Activated naive CD4-positive, alpha-beta T cell treated with anti-CD3 and anti-CD28 coated beads, Interleukin-2, amount 50 U/mL, for 24 hours (primary cell): Measurements from ENCODE around the gene RIMS1.

Experiments used
- H3K27ac Mint-ChIP-seq: one replicate; pipeline ENCODE4 v1.8.0; 2021; ENCODE audit warnings: mild to moderate bottlenecking, mixed read lengths
- H3K27me3 Mint-ChIP-seq: one replicate; pipeline ENCODE4 v1.8.0; 2021; ENCODE audit warnings: mixed read lengths
- H3K36me3 Mint-ChIP-seq: one replicate; pipeline ENCODE4 v1.8.0; 2021; ENCODE audit warnings: mixed read lengths
- H3K4me1 Mint-ChIP-seq: one replicate; pipeline ENCODE4 v1.8.0; 2021; ENCODE audit warnings: mixed read lengths
- H3K4me3 Mint-ChIP-seq: one replicate; pipeline ENCODE4 v1.8.0; 2021; ENCODE audit warnings: mild to moderate bottlenecking, mixed read lengths
- H3K9me3 Mint-ChIP-seq: one replicate; pipeline ENCODE4 v1.8.0; 2021; ENCODE audit warnings: mixed read lengths

RIMS1 gene

DNA sequence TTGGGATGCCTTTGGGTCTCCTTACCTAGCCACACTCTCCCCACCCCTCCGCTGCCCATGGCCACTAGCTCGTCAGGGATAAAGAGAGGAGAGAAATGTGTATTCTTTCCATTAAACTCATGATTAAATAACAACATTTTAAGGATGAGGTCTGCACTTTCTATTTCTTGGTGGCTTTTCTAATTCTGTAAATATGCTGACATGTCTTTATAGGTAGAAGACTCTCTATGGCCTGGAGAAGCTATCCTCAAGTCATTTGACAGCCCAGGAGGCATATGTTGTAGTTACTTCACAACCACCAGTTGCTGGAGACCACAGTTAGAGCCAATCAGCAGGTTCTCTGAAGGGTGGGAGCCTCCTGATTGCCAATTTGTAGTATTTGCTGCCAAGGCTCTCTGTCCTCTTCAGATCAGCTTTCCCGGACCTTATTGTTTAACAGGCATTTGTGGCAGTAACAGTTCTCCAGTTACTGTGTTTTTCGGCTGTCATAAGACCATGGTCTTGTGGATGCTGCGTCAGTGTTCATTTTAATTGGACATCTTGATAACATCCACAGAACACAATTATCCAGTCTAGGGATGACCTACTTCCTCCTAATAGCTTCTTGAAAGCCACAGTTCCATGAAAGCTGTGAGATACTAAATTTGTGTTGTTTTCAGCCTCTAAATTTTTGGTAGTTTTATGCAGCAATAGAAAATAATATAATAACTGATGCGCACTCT, 530.6 kb downstream of the RIMS1 start:
- H3K4me1 Mint-ChIP-seq, result no peaks in the 10 kb centered on the region
- H3K4me3 Mint-ChIP-seq, result no peak overlapping the region
- no peak overlapping the region for H3K27ac Mint-ChIP-seq
- no peaks in the 10 kb centered on the region for H3K9me3 Mint-ChIP-seq
- no peaks in the 10 kb centered on the region for H3K27me3 Mint-ChIP-seq
- no peaks in the 10 kb centered on the region for H3K36me3 Mint-ChIP-seq

DNA sequence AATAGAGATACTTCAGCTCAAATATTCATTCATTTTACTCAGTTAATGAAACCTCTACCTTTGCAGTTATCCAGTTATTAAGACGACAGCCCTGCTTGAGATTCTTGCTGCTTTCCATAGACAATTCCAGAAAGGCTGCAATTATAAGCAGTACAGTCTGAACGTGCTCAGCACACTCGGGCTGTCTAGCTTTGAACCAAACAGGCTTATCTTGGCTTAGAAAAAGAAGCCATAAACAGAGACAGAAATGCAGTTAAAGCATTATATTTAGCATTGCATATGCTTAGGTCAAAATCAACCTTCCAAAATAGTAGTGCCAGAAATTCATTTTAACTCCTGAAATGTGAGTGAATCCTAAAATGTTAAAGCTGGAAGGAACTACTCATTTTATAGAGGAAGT, 531.4 kb downstream of the RIMS1 start:
- no peaks in the 10 kb centered on the region for H3K36me3 Mint-ChIP-seq
- H3K4me3 Mint-ChIP-seq, result no peak overlapping the region
- H3K27me3 Mint-ChIP-seq, result no peaks in the 10 kb centered on the region
- no peaks in the 10 kb centered on the region for H3K9me3 Mint-ChIP-seq
- H3K27ac Mint-ChIP-seq, result no peak overlapping the region
- H3K4me1 Mint-ChIP-seq, result no peaks in the 10 kb centered on the region

DNA sequence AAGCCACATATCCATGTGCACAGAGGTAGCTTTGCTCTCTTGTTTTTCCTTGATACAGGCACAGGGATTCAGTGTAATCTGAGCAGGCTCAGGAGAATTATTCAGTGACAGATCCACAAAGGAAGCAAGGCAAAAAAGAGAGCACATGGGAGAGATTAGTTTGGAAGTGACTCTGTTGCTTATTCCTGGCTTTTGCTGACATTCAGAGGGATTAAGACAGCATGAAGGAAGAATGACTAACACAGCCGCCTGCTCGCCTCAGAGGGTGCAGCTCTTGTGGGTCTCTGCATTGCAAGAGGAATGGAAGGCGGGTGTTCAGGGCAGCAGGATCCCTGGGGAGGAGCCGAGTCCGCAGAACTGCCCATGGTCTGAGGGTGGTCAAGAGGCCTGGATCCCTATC, 532.1 kb downstream of the RIMS1 start:
- H3K4me3 Mint-ChIP-seq, result no peak overlapping the region
- no peaks in the 10 kb centered on the region for H3K27me3 Mint-ChIP-seq
- no peaks in the 10 kb centered on the region for H3K4me1 Mint-ChIP-seq
- H3K36me3 Mint-ChIP-seq, result no peaks in the 10 kb centered on the region
- H3K27ac Mint-ChIP-seq, result no peak overlapping the region
- no peaks in the 10 kb centered on the region for H3K9me3 Mint-ChIP-seq

DNA sequence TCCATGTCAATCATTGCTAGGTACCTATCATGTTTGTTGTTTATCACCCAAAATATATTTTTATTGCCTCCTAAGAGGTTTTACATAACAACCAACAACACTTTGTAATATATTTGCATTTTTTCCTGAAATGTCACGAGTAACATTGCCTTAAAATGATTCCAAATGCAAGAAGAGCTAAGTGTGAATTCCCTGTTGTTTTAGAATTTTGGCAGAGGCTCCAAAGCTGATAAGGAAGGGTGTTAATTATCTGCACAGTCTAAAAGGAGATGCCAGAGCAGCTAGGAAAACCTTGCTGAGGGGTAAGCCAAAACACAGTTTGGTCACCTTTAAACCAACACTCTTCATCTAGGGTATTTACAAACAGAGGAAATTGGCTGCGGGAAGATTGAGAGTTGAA, 533.6 kb downstream of the RIMS1 start:
- no peaks in the 10 kb centered on the region for H3K27me3 Mint-ChIP-seq
- no peak overlapping the region for H3K27ac Mint-ChIP-seq
- H3K9me3 Mint-ChIP-seq, result no peaks in the 10 kb centered on the region
- H3K4me1 Mint-ChIP-seq, result no peaks in the 10 kb centered on the region
- H3K36me3 Mint-ChIP-seq, result no peaks in the 10 kb centered on the region
- H3K4me3 Mint-ChIP-seq, result no peak overlapping the region

DNA sequence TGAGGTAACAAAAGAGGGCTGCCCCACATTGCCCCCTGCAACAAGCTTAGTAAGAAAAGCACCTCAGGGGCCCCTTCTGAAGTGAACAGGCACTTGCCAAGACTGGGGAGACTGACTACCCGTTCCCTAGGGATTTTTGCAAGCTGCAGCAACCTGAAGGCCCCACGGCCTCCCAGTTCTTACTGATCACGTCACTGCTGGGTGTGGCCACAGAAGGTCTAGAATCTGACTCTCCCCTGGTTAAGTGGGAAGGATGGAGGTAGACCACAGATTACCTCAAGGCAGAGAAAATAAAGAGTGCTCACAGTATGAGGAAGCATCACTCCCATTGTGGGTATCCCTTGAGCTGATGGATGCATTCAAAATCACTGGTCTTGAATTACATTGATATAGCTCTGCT, 534.1 kb downstream of the RIMS1 start:
- Mint-ChIP-seq H3K27ac (no peak overlapping the region), H3K36me3 (no peaks in the 10 kb centered on the region), H3K4me1 (no peaks in the 10 kb centered on the region), H3K27me3 (no peaks in the 10 kb centered on the region), H3K4me3 (no peak overlapping the region), H3K9me3 (no peaks in the 10 kb centered on the region)

DNA sequence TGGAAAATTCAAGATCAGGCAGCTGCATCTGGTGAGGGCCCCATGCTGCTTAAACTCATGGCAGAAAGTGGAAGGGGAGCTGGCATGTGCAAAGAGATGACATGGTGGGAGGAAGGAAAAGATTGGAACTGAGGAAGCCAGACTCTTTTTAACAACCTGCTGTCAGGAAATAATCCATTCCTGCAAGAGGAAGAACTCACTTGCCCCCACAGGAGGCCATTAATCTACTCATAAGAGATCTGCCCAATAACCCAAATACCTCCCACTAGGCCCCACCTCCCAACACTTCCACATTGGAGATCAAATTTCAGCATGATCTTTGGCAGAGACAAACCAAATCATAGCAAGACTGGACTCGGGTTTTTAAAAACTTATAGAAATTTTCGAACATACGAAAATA, 535.0 kb downstream of the RIMS1 start:
- Mint-ChIP-seq H3K36me3 (no peaks in the 10 kb centered on the region), H3K27me3 (no peaks in the 10 kb centered on the region), H3K27ac (no peak overlapping the region), H3K9me3 (no peaks in the 10 kb centered on the region), H3K4me1 (no peaks in the 10 kb centered on the region), H3K4me3 (no peak overlapping the region)

DNA sequence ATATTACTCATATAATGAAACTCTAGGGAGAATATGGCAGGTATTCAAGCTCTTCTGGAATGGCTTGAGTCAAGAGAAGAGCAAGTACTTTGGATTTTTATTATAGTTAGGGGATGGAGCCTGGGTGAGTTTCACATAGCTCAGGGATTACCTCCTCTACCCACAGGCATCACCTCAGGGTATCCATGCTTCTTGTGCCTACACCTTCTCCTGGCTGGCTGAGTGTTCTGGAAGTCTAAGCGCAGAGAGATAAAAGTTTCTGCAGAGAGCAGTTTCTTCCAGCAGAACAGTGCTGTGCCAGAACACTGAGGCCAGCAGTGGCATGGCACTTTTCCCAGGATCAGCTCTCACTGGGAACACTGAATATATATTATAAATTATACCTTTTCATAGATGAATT, 535.8 kb downstream of the RIMS1 start:
- H3K27ac Mint-ChIP-seq, result no peak overlapping the region
- no peaks in the 10 kb centered on the region for H3K27me3 Mint-ChIP-seq
- no peaks in the 10 kb centered on the region for H3K9me3 Mint-ChIP-seq
- H3K4me3 Mint-ChIP-seq, result no peak overlapping the region
- H3K4me1 Mint-ChIP-seq, result no peaks in the 10 kb centered on the region
- H3K36me3 Mint-ChIP-seq, result no peaks in the 10 kb centered on the region

DNA sequence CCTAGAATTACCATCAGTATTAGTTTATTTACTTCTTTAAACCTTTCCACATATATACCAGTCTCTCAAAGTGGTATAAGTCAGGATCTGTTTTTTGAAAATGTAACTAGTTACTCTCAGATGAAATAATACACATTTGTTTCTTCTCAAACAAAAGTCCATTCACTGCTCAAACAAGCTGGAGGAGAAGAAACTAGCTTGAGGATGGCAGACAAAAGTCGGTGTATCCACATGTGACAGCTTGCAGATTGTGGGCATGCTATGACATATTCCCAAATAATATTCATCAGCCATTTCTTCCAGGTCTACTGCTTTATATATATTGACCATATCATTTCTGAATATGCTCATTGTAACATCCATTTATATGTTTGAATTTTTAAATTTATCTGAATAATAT, 538.1 kb downstream of the RIMS1 start:
- no peaks in the 10 kb centered on the region for H3K9me3 Mint-ChIP-seq
- no peak overlapping the region for H3K4me3 Mint-ChIP-seq
- H3K4me1 Mint-ChIP-seq, result no peaks in the 10 kb centered on the region
- H3K36me3 Mint-ChIP-seq, result no peaks in the 10 kb centered on the region
- H3K27ac Mint-ChIP-seq, result no peak overlapping the region
- H3K27me3 Mint-ChIP-seq, result peaks cover 2% of the 10 kb centered on the region

DNA sequence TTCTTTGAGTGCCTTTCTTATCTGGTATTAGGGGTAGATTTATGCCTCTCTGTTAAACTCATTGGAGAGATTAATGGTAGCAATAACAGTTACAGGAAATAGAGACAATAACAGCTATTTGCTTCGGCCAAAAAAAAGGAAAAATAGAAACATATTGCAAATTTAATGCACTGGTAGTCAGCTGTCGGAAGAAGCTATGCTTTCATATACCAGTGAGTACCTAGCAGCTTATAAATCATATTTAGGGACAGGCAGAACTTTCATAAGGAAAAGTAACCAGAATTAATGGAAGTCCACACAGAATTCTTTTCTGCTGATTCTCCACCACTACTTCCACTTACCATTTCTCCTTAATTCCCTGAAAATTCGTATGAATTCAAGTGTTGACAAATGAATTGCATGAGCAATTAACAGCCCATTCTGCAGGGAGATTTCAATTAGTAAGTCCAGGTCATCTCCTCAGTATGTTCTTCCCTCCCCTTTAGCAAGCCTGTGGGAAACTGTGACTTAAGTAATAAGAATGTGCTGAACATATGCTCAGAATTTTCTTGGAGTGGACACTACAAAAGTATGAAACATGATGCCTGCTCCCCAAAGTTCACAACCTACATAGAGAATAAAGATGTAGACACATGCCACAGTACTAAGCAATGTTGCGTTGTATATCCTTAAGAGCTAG, 538.8 kb downstream of the RIMS1 start:
- no peaks in the 10 kb centered on the region for H3K4me1 Mint-ChIP-seq
- H3K27me3 Mint-ChIP-seq, result peaks cover 2% of the 10 kb centered on the region
- H3K27ac Mint-ChIP-seq, result no peak overlapping the region
- H3K9me3 Mint-ChIP-seq, result no peaks in the 10 kb centered on the region
- H3K4me3 Mint-ChIP-seq, result no peak overlapping the region
- H3K36me3 Mint-ChIP-seq, result no peaks in the 10 kb centered on the region

DNA sequence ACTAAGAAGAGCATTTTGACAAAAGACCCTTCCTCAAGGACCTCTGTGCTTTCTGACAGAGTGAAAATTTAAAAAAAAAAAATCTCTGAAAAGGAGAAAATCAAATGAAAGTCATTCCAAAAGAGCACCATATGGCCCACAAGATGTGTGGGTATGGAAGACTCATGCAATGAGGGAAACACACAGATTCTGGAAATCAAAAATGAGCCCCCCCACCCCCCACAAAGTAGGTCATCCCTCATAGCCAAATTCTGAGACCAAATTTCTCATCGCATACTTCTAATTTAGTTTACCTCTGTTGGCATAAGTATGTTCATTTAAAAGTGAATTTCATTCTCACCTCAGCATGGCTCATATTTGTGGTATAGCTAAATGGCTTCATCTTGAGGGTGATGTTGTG, 554.3 kb downstream of the RIMS1 start:
- Mint-ChIP-seq H3K9me3 (no peaks in the 10 kb centered on the region), H3K36me3 (no peaks in the 10 kb centered on the region), H3K27me3 (peaks cover 14% of the 10 kb centered on the region), H3K4me1 (no peaks in the 10 kb centered on the region), H3K4me3 (no peak overlapping the region), H3K27ac (no peak overlapping the region)

DNA sequence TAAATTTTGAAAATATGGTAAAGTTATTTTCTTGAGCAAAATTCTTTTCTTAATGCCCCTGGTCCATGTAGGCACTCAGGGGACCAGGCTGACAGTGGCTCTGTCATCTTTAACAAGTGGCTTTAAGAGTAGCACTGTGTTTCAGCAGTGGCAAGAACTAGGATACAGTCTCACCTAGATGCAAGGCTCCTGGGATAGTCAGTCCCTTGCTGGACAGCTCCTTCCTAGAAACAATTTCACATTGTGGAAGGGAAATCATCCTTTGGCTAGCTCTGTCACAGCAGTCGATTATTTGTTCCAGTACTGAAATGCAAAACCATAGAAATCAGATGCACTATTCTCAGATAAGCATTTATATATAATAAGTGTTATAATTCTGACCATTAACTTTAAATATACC, 560.1 kb downstream of the RIMS1 start:
- Mint-ChIP-seq H3K9me3 (no peaks in the 10 kb centered on the region), H3K4me3 (no peak overlapping the region), H3K27ac (no peak overlapping the region), H3K27me3 (peaks cover 7% of the 10 kb centered on the region), H3K4me1 (no peaks in the 10 kb centered on the region), H3K36me3 (no peaks in the 10 kb centered on the region)
